Measurements from ENCODE around the gene KCNH1. TPM values are rescaled to one million over a fixed set of nuclear protein-coding genes. Genes with fewer than 3 reads are reported as not detected.
"Not testable (repeated sequence)": the region's sequence is repeated elsewhere in the genome, so short reads cannot be mapped to it uniquely, and the experiment has no call there.

KCNH1 gene
- total RNA-seq, 1 donor from 2014 or later, result 15.5 TPM

- H3K9me3 Mint-ChIP-seq (ENCODE audit: unreplicated experiment); H3K9me3 ChIP-seq (ENCODE audit: insufficient read depth, low read depth, low read length); H3K36me3 Mint-ChIP-seq (ENCODE audit: low read depth, unreplicated experiment); H4K20me1 ChIP-seq (ENCODE audit: insufficient read depth, low read length); H3K36me3 ChIP-seq (ENCODE audit: insufficient read depth, low read length); H3K9ac ChIP-seq (ENCODE audit: low read length); H3K4me2 ChIP-seq (ENCODE audit: low read length); H3K27me3 Mint-ChIP-seq (ENCODE audit: low read depth, unreplicated experiment); H3K4me1 ChIP-seq (ENCODE audit: insufficient read depth, low read length); FAIRE-seq; H3K27ac Mint-ChIP-seq (ENCODE audit: unreplicated experiment); H3K27me3 ChIP-seq (ENCODE audit: insufficient read depth, low read length); H3K4me3 ChIP-seq (ENCODE audit: insufficient read depth, low read depth, low read length); H3K79me2 ChIP-seq (ENCODE audit: insufficient read depth, low read length); H3K27ac ChIP-seq (ENCODE audit: low read depth, low read length); DNase-seq (ENCODE audit: low read depth); H3K4me1 Mint-ChIP-seq (ENCODE audit: low read depth, unreplicated experiment); H3K4me3 Mint-ChIP-seq (ENCODE audit: unreplicated experiment); H2AFZ ChIP-seq (ENCODE audit: low read depth, low read length): not testable (repeated sequence)
- TF ChIP-seq CTCF (IDR thresholded peaks at IDR 0.05; ENCODE audit: insufficient read depth, low read depth, low read length), result peak; percentile 42
Observed at GRCh38 chr1:210949940-210950546, 183.9 kb downstream of the KCNH1 start.

GRCh38 chr1:210949489-210949888, 184.5 kb downstream of the KCNH1 start:
- no peak overlapping the region for H3K27ac Mint-ChIP-seq (ENCODE audit: unreplicated experiment)
- H3K36me3 Mint-ChIP-seq (ENCODE audit: low read depth, unreplicated experiment), result peaks cover 8% of the 10 kb centered on the region
- Histone ChIP-seq H3K36me3 (ENCODE audit: insufficient read depth, low read length) (no peaks in the 10 kb centered on the region), H3K9ac (ENCODE audit: low read length) (no peak overlapping the region), H3K79me2 (ENCODE audit: insufficient read depth, low read length) (no peaks in the 10 kb centered on the region), H4K20me1 (ENCODE audit: insufficient read depth, low read length) (no peaks in the 10 kb centered on the region), H3K4me2 (ENCODE audit: low read length) (no peak overlapping the region), H3K4me1 (ENCODE audit: insufficient read depth, low read length) (no peaks in the 10 kb centered on the region), H3K9me3 (ENCODE audit: insufficient read depth, low read depth, low read length) (no peaks in the 10 kb centered on the region), H2AFZ (ENCODE audit: low read depth, low read length) (no peak overlapping the region), H3K27me3 (ENCODE audit: insufficient read depth, low read length) (no peaks in the 10 kb centered on the region), H3K4me3 (ENCODE audit: insufficient read depth, low read depth, low read length) (no peak overlapping the region), H3K27ac (ENCODE audit: low read depth, low read length) (no peak overlapping the region)
- no peaks in the 10 kb centered on the region for H3K9me3 Mint-ChIP-seq (ENCODE audit: unreplicated experiment)
- H3K4me1 Mint-ChIP-seq (ENCODE audit: low read depth, unreplicated experiment), result peaks cover 8% of the 10 kb centered on the region
- FAIRE-seq (no peak), DNase-seq (ENCODE audit: low read depth) (no peak)
- no peak overlapping the region for H3K4me3 Mint-ChIP-seq (ENCODE audit: unreplicated experiment)
- TF ChIP-seq EZH2 (IDR thresholded peaks at IDR 0.05; ENCODE audit: insufficient read depth, low read length) (no peak), CTCF (IDR thresholded peaks at IDR 0.05; ENCODE audit: insufficient read depth, low read depth, low read length) (no peak)
- H3K27me3 Mint-ChIP-seq (ENCODE audit: low read depth, unreplicated experiment), result no peaks in the 10 kb centered on the region

- Histone ChIP-seq H3K4me1 (ENCODE audit: insufficient read depth, low read length) (no peaks in the 10 kb centered on the region), H3K9ac (ENCODE audit: low read length) (no peak overlapping the region), H3K27me3 (ENCODE audit: insufficient read depth, low read length) (no peaks in the 10 kb centered on the region), H3K36me3 (ENCODE audit: insufficient read depth, low read length) (no peaks in the 10 kb centered on the region), H3K9me3 (ENCODE audit: insufficient read depth, low read depth, low read length) (no peaks in the 10 kb centered on the region), H2AFZ (ENCODE audit: low read depth, low read length) (no peak overlapping the region), H3K4me3 (ENCODE audit: insufficient read depth, low read depth, low read length) (no peak overlapping the region), H3K4me2 (ENCODE audit: low read length) (no peak overlapping the region), H3K27ac (ENCODE audit: low read depth, low read length) (no peak overlapping the region), H4K20me1 (ENCODE audit: insufficient read depth, low read length) (no peaks in the 10 kb centered on the region), H3K79me2 (ENCODE audit: insufficient read depth, low read length) (no peaks in the 10 kb centered on the region)
- Mint-ChIP-seq H3K9me3 (ENCODE audit: unreplicated experiment) (no peaks in the 10 kb centered on the region), H3K36me3 (ENCODE audit: low read depth, unreplicated experiment) (peaks cover 8% of the 10 kb centered on the region), H3K27me3 (ENCODE audit: low read depth, unreplicated experiment) (no peaks in the 10 kb centered on the region), H3K27ac (ENCODE audit: unreplicated experiment) (no peak overlapping the region), H3K4me3 (ENCODE audit: unreplicated experiment) (no peak overlapping the region), H3K4me1 (ENCODE audit: low read depth, unreplicated experiment) (peaks cover 8% of the 10 kb centered on the region)
- FAIRE-seq (no peak), DNase-seq (ENCODE audit: low read depth) (no peak)
- no peak for TF ChIP-seq EZH2 (IDR thresholded peaks at IDR 0.05; ENCODE audit: insufficient read depth, low read length)
Observed at GRCh38 chr1:210949039-210949438, 184.9 kb downstream of the KCNH1 start.

All from astrocyte (in vitro differentiated cells and primary cell).